HG03378 (cell line): Measurements from ENCODE around the gene ARHGAP10.

Source experiments
- ATAC-seq: cut with Tn5 transposase; IDR thresholded peaks from one replicate; pipeline ENCODE4 v1.9.1; 2021; ENCODE audit warnings: mild to moderate bottlenecking, moderate library complexity; ENCODE audit not compliant: unreplicated experiment

The ARHGAP10 gene

GRCh38 chr4:147765121-147765529, 33.2 kb downstream of the ARHGAP10 start:
- ATAC-seq: no peak

- no peak for ATAC-seq
Observed at GRCh38 chr4:147768113-147768512, 36.2 kb downstream of the ARHGAP10 start.

- no peak for ATAC-seq
Observed at GRCh38 chr4:147769386-147769785, 37.5 kb downstream of the ARHGAP10 start.

- no peak for ATAC-seq
Observed at GRCh38 chr4:147770831-147771230, 38.9 kb downstream of the ARHGAP10 start.

- no peak for ATAC-seq
Observed at GRCh38 chr4:147772056-147772455, 40.2 kb downstream of the ARHGAP10 start.

GRCh38 chr4:147772459-147772969, 40.6 kb downstream of the ARHGAP10 start:
- no peak for ATAC-seq

- peak; percentile 58 for ATAC-seq
Observed at GRCh38 chr4:147773261-147774184, 41.6 kb downstream of the ARHGAP10 start.

GRCh38 chr4:147776716-147777115, 44.8 kb downstream of the ARHGAP10 start:
- ATAC-seq: no peak

- ATAC-seq: no peak
Observed at GRCh38 chr4:147777456-147778091, 45.7 kb downstream of the ARHGAP10 start.

- ATAC-seq: peak; percentile 23
Observed at GRCh38 chr4:147778942-147779341, 47.1 kb downstream of the ARHGAP10 start.

- no peak for ATAC-seq
Observed at GRCh38 chr4:147779451-147779850, 47.6 kb downstream of the ARHGAP10 start.

GRCh38 chr4:147780137-147780777, 48.4 kb downstream of the ARHGAP10 start:
- ATAC-seq: peak; percentile 80

GRCh38 chr4:147782087-147782781, 50.3 kb downstream of the ARHGAP10 start:
- no peak for ATAC-seq

GRCh38 chr4:147785129-147785528, 53.2 kb downstream of the ARHGAP10 start:
- no peak for ATAC-seq

GRCh38 chr4:147786031-147786430, 54.1 kb downstream of the ARHGAP10 start:
- ATAC-seq: peak; percentile 72

- ATAC-seq: no peak
Observed at GRCh38 chr4:147786531-147786930, 54.6 kb downstream of the ARHGAP10 start.

- no peak for ATAC-seq
Observed at GRCh38 chr4:147787204-147787603, 55.3 kb downstream of the ARHGAP10 start.

- no peak for ATAC-seq
Observed at GRCh38 chr4:147788791-147789190, 56.9 kb downstream of the ARHGAP10 start.

GRCh38 chr4:147789596-147789995, 57.7 kb downstream of the ARHGAP10 start:
- no peak for ATAC-seq

- ATAC-seq: no peak
Observed at GRCh38 chr4:147790412-147790811, 58.5 kb downstream of the ARHGAP10 start.

- ATAC-seq: no peak
Observed at GRCh38 chr4:147791341-147791740, 59.5 kb downstream of the ARHGAP10 start.
